MM.1S (cell line): ENCODE results near the gene TRIM52.

Experiments
- DNase-seq: peaks from one replicate; pipeline ENCODE4 v3.0.0-alpha.2; 2015
- H2AFZ ChIP-seq: fragments of 300-600 bp; sonication (generic); 2 replicates; pipeline ENCODE4 v1.6.0; 2016; ENCODE audit warnings: antibody characterized with exemption, low read length
- H3F3A ChIP-seq: fragments of 300-600 bp; sonication (generic); 2 replicates; pipeline ENCODE4 v1.6.1; 2016; ENCODE audit warnings: mild to moderate bottlenecking, antibody characterized with exemption, low read length, moderate library complexity, mixed read lengths; ENCODE audit not compliant: insufficient read depth
- H3K27ac ChIP-seq: fragments of 300-600 bp; sonication (generic); 2 replicates; pipeline ENCODE4 v1.5.1; 2016; ENCODE audit warnings: mild to moderate bottlenecking, low read length
- H3K27me3 ChIP-seq: fragments of 300-600 bp; sonication (generic); replicated peaks from 2 replicates; pipeline ENCODE4 v1.6.0; 2016; ENCODE audit warnings: low read length; ENCODE audit not compliant: insufficient read depth
- H3K36me3 ChIP-seq: fragments of 300-600 bp; sonication (generic); replicated peaks from 2 replicates; pipeline ENCODE4 v1.6.1; 2016; ENCODE audit warnings: mild to moderate bottlenecking, low read length, mixed read lengths; ENCODE audit not compliant: insufficient read depth
- H3K4me1 ChIP-seq: fragments of 300-600 bp; sonication (generic); 2 replicates; pipeline ENCODE4 v1.6.1; 2016; ENCODE audit warnings: low read length, mixed read lengths
- H3K4me2 ChIP-seq: fragments of 300-600 bp; sonication (generic); 2 replicates; pipeline ENCODE4 v1.6.0; 2016; ENCODE audit warnings: low read depth, low read length
- H3K4me3 ChIP-seq: fragments of 300-600 bp; sonication (generic); 2 replicates; pipeline ENCODE4 v1.5.1; 2016; ENCODE audit warnings: low read length, mixed read lengths
- H3K79me2 ChIP-seq: fragments of 300-600 bp; sonication (generic); 2 replicates; pipeline ENCODE4 v1.6.1; 2016; ENCODE audit warnings: mixed run types, low read length, mixed read lengths
- H3K9ac ChIP-seq: fragments of 300-600 bp; sonication (generic); 2 replicates; pipeline ENCODE4 v1.6.1; 2016; ENCODE audit warnings: low read length, mixed read lengths
- H3K9me2 ChIP-seq: fragments of 300-600 bp; sonication (generic); replicated peaks from 2 replicates; pipeline ENCODE4 v1.6.1; 2016; ENCODE audit warnings: mild to moderate bottlenecking, low read length, mixed read lengths; ENCODE audit not compliant: insufficient read depth
- H3K9me3 ChIP-seq: fragments of 300-600 bp; sonication (generic); replicated peaks from 2 replicates; pipeline ENCODE4 v1.6.1; 2016; ENCODE audit warnings: mild to moderate bottlenecking, low read length, mixed read lengths; ENCODE audit not compliant: insufficient read depth
- H4K20me1 ChIP-seq: fragments of 300-600 bp; sonication (generic); 2 replicates; pipeline ENCODE4 v1.6.1; 2016; ENCODE audit warnings: mild to moderate bottlenecking, low read length, moderate library complexity, mixed read lengths; ENCODE audit not compliant: insufficient read depth
- EZH2 ChIP-seq: fragments of 300-600 bp; sonication (generic); optimal IDR thresholded peaks from 2 replicates; pipeline ENCODE3; 2017; ENCODE audit warnings: low read depth, mild to moderate bottlenecking, antibody characterized with exemption, low read length, mixed read lengths
- EZH2phosphoT487 ChIP-seq: fragments of 300-600 bp; sonication (generic); IDR thresholded peaks from 2 replicates; pipeline ENCODE4 v1.6.1; 2018; ENCODE audit warnings: antibody characterized with exemption, low read length
- TF ChIP-seq, protein P1 (sequence below): fragments of 300-600 bp; sonication (generic); IDR thresholded peaks from 2 replicates; pipeline ENCODE4 v1.5.1; 2016; ENCODE audit warnings: antibody characterized with exemption, low read length, mixed read lengths

The TRIM52 gene

DNA sequence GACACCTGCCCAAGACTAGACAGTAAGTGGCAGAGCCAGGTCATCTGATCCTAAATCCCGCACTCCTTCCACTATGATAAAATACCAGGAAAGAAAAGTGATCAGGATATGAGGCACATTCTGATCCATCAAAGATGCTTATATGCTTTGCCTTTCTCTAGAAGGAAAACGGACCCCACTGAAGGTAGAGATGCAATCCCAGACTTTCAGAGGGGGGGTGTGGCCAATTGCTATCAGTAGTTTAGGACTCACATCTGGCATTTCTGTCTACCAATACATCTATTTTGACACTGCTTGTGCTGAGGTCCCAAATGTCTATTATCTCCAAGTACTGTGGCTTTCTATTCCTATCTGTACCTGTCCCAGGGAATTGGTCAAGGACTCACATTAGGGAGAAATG lies 1.7 kb downstream of the TRIM52 start:
- H3K9me3 ChIP-seq = no peaks in the 10 kb centered on the region
- H3K4me2 ChIP-seq = peak overlapping the region; percentile 94
- peak overlapping the region; percentile 88 for H3K4me3 ChIP-seq
- H3K36me3 ChIP-seq = no peaks in the 10 kb centered on the region; the same call in 1 of the 2 replicates
- H4K20me1 ChIP-seq = no peaks in the 10 kb centered on the region
- no peak for TF ChIP-seq EZH2phosphoT487
- TF ChIP-seq, protein P1, sequence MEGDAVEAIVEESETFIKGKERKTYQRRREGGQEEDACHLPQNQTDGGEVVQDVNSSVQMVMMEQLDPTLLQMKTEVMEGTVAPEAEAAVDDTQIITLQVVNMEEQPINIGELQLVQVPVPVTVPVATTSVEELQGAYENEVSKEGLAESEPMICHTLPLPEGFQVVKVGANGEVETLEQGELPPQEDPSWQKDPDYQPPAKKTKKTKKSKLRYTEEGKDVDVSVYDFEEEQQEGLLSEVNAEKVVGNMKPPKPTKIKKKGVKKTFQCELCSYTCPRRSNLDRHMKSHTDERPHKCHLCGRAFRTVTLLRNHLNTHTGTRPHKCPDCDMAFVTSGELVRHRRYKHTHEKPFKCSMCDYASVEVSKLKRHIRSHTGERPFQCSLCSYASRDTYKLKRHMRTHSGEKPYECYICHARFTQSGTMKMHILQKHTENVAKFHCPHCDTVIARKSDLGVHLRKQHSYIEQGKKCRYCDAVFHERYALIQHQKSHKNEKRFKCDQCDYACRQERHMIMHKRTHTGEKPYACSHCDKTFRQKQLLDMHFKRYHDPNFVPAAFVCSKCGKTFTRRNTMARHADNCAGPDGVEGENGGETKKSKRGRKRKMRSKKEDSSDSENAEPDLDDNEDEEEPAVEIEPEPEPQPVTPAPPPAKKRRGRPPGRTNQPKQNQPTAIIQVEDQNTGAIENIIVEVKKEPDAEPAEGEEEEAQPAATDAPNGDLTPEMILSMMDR = peak; percentile 22
- H3F3A ChIP-seq = peaks cover 11% of the 10 kb centered on the region
- no peaks in the 10 kb centered on the region for H3K27me3 ChIP-seq
- no peaks in the 10 kb centered on the region for H3K9me2 ChIP-seq
- peaks cover 22% of the 10 kb centered on the region for H3K4me1 ChIP-seq
- DNase-seq = no peak
- no peak overlapping the region for H2AFZ ChIP-seq
- peaks cover 73% of the 10 kb centered on the region for H3K79me2 ChIP-seq
- H3K27ac ChIP-seq = no peak overlapping the region
- H3K9ac ChIP-seq = peak overlapping the region; percentile 100; the same call in 1 of the 2 replicates

DNA sequence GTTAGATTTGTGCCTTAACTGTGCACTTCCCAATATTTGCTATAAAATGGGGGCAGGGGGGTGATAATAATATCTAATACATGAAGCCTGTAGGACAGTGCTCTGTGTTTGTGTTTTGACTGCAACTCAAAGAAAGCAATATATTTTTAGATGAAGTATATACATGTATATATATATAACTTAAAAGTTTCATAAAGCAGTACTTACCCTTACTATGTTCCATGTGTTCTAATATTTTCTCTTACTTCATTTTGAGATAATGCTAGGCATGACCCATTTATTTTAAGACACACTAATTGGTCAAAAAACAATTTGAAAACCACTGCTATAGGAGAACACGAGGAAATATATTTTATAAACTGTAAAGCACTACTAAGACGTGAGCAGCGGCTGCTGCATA lies 2.4 kb downstream of the TRIM52 start:
- Histone ChIP-seq H3F3A (peaks cover 11% of the 10 kb centered on the region), H3K4me2 (peak overlapping the region; percentile 94), H2AFZ (no peak overlapping the region), H4K20me1 (no peaks in the 10 kb centered on the region), H3K9ac (peak overlapping the region; percentile 100; the same call in 1 of the 2 replicates), H3K4me3 (peak overlapping the region; percentile 88), H3K9me3 (no peaks in the 10 kb centered on the region), H3K27ac (no peak overlapping the region), H3K79me2 (peaks cover 73% of the 10 kb centered on the region), H3K36me3 (no peaks in the 10 kb centered on the region; the same call in 1 of the 2 replicates), H3K27me3 (no peaks in the 10 kb centered on the region), H3K9me2 (no peaks in the 10 kb centered on the region), H3K4me1 (peaks cover 22% of the 10 kb centered on the region)
- TF ChIP-seq, protein P1 = no peak
- TF ChIP-seq EZH2 (no peak), EZH2phosphoT487 (no peak)
- no peak for DNase-seq

DNA sequence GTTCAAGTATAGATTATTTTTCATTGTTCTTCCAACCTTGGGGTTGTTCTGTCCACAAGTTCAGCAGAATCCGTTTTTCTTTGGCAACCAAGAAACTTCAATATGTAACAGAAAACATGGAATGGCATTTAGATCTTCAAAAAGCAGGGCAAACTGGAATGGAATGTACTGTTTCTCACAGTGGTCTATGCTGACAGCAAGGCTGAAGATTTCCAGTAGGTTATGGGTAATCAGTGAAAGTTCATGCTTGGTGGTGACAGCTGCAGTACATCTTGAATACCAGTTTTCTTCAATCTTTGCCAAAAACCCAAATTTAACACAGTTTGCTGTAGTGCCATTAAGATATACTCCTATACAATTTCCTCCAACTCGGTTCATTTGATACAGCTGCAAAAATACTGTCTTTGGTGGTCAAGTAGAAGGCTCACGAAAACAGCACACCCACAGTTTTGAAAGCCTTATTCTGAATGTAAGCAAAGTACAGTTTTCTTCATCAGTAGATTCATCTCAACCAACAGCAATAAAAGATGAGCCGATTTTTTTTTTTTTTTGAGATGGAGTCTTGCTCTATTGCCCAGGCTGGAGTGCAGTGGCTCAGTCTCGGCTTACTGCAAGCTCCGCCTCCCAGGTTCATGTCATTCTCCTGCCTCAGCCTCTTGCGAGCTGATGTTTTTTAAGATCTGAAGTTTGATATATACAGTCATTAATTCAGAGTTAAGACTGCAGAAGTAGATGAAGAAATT lies 4.9 kb downstream of the TRIM52 start:
- Histone ChIP-seq H3K79me2 (peaks cover 80% of the 10 kb centered on the region), H2AFZ (no peak overlapping the region), H3K9ac (no peak overlapping the region), H3K4me2 (no peak overlapping the region), H3K9me3 (no peaks in the 10 kb centered on the region), H3K4me3 (no peak overlapping the region), H3K9me2 (no peaks in the 10 kb centered on the region), H3F3A (0 out of 2 replicates have a peak, but pooled peaks cover 5% of the 10 kb centered on the region), H3K27me3 (no peaks in the 10 kb centered on the region), H3K27ac (no peak overlapping the region), H4K20me1 (no peaks in the 10 kb centered on the region), H3K36me3 (no peaks in the 10 kb centered on the region; the same call in 1 of the 2 replicates), H3K4me1 (peaks cover 22% of the 10 kb centered on the region)
- DNase-seq = no peak
- TF ChIP-seq EZH2phosphoT487 = no peak
- TF ChIP-seq, protein P1 = no peak
- no peak for TF ChIP-seq EZH2
